H1 (cell line): Measurements from ENCODE around the gene PSPN. TPM values are rescaled to one million over a fixed set of nuclear protein-coding genes. Genes with fewer than 3 reads are reported as not detected.

ENCODE experiments used
- CTCF ChIA-PET: fragments of 300-600 bp; sonication (Branson Sonifier 250); formaldehyde crosslinking; loops from one replicate; lab custom pipeline; 2021; ENCODE audit not compliant: partially characterized antibody; lab: Charles Lee
- POLR2A ChIA-PET: fragments of 300-600 bp; sonication (Branson Sonifier 250); formaldehyde crosslinking; loops from one replicate; lab custom pipeline; 2021; ENCODE audit warnings: inconsistent platforms; ENCODE audit not compliant: partially characterized antibody; lab: Charles Lee
- DNase-seq, 2 experiments: peaks; one replicate each; pipeline versions ENCODE4 v3.0.0 to v3.0.0-alpha.2; 2010 to 2022; ENCODE audit warnings: low spot score in 2 of 2, low read depth in 1 of 2, mixed read lengths in 1 of 2
- FAIRE-seq: peaks from 2 replicates; lab custom pipeline; 2011; peaks lifted over from hg19 to GRCh38; lab: Jason Lieb, UNC
- H2AFZ ChIP-seq: 2 replicates; pipeline ENCODE4 v1.8.1; 2012; ENCODE audit warnings: low read length, inconsistent platforms
- H2AK5ac ChIP-seq: 2 replicates; pipeline ENCODE4 v1.6.1; 2013; ENCODE audit warnings: low read depth, low read length
- H2BK120ac ChIP-seq: replicated peaks from 2 replicates; pipeline ENCODE3; 2013; ENCODE audit warnings: low read depth, low read length, inconsistent platforms
- H2BK12ac ChIP-seq: 2 replicates; pipeline ENCODE4 v1.6.1; 2013; ENCODE audit warnings: low read depth, low read length
- H2BK15ac ChIP-seq: 2 replicates; pipeline ENCODE4 v1.6.1; 2013; ENCODE audit warnings: low read length
- H2BK20ac ChIP-seq: 2 replicates; pipeline ENCODE4 v1.6.1; 2013; ENCODE audit warnings: low read length
- H2BK5ac ChIP-seq: 2 replicates; pipeline ENCODE4 v1.6.1; 2013; ENCODE audit warnings: low read depth, low read length
- H3K14ac ChIP-seq: 2 replicates; pipeline ENCODE4 v1.6.1; 2013; ENCODE audit warnings: inconsistent platforms; ENCODE audit not compliant: insufficient read length
- H3K18ac ChIP-seq: 2 replicates; pipeline ENCODE4 v1.6.1; 2013; ENCODE audit warnings: low read length; ENCODE audit errors: extremely low read depth
- H3K23ac ChIP-seq: 2 replicates; pipeline ENCODE4 v1.6.1; 2013; ENCODE audit warnings: inconsistent platforms; ENCODE audit not compliant: insufficient read length
- H3K23me2 ChIP-seq: 2 replicates; pipeline ENCODE4 v1.6.1; 2013; ENCODE audit warnings: low read depth, low read length
- H3K27ac ChIP-seq: 2 replicates; pipeline ENCODE4 v1.6.1; 2011; ENCODE audit warnings: low read depth, low read length, inconsistent platforms
- H3K27me3 ChIP-seq, 4 experiments: replicated peaks in 1 of 4; 1 replicate in 1 of 4; 2 replicates in 3 of 4; pipeline versions ENCODE4 v1.6.1 to v1.8.1; 2011 to 2013; ENCODE audit warnings: low read length in 3 of 4, mild to moderate bottlenecking in 3 of 4, inconsistent platforms in 2 of 4, mixed read lengths in 2 of 4, moderate library complexity in 1 of 4; ENCODE audit not compliant: control insufficient read depth in 3 of 4, insufficient read depth in 3 of 4; ENCODE audit errors: extremely low read depth in 1 of 4
- H3K36me3 ChIP-seq, 4 experiments: 2 replicates each; pipeline versions ENCODE4 v1.6.1 to v1.8.1; 2011 to 2013; ENCODE audit warnings: mild to moderate bottlenecking in 4 of 4, low read length in 3 of 4, moderate library complexity in 2 of 4, control low read depth in 1 of 4, inconsistent platforms in 1 of 4; ENCODE audit not compliant: insufficient read depth in 4 of 4, control insufficient read depth in 2 of 4
- H3K4ac ChIP-seq: replicated peaks from 2 replicates; pipeline ENCODE3; 2013; ENCODE audit warnings: low read length, low read depth, mixed read lengths, inconsistent platforms; ENCODE audit not compliant: insufficient read length
- H3K4me1 ChIP-seq, 4 experiments: replicated peaks in 1 of 4; 1 replicate in 1 of 4; 2 replicates in 3 of 4; pipeline versions ENCODE4 v1.6.1 to v1.8.1; 2011 to 2013; ENCODE audit warnings: low read length in 3 of 4, inconsistent platforms in 2 of 4, mixed read lengths in 1 of 4; ENCODE audit not compliant: insufficient read depth in 4 of 4, control insufficient read depth in 3 of 4
- H3K4me2 ChIP-seq, 2 experiments: 2 replicates each; pipeline versions ENCODE4 v1.6.1 to v1.8.1; 2011 to 2013; ENCODE audit warnings: low read depth in 2 of 2, low read length in 2 of 2, control low read depth in 1 of 2, inconsistent platforms in 1 of 2, mild to moderate bottlenecking in 1 of 2; ENCODE audit not compliant: insufficient read depth in 1 of 2
- H3K4me3 ChIP-seq, 4 experiments: fragments of 200-600, 300-600 bp in 1 of 4; sonication (generic), shearing (Covaris generic), sonication (Bioruptor Twin) in 1 of 4; 2 replicates each; pipeline versions ENCODE4 v1.5.1 to v1.8.1; 2011 to 2016; ENCODE audit warnings: low read length in 4 of 4, low read depth in 3 of 4, control low read depth in 2 of 4, inconsistent platforms in 2 of 4, mild to moderate bottlenecking in 2 of 4, mixed read lengths in 1 of 4, moderate library complexity in 1 of 4; ENCODE audit not compliant: insufficient read depth in 2 of 4; ENCODE audit errors: extremely low read depth in 1 of 4
- H3K56ac ChIP-seq: replicated peaks from 2 replicates; pipeline ENCODE3; 2013; ENCODE audit warnings: low read depth, mild to moderate bottlenecking, mixed read lengths, low read length, inconsistent platforms; ENCODE audit not compliant: insufficient read length
- H3K79me1 ChIP-seq: 2 replicates; pipeline ENCODE4 v1.6.1; 2013; ENCODE audit warnings: low read depth, low read length, control low read depth
- H3K79me2 ChIP-seq, 2 experiments: 2 replicates each; pipeline versions ENCODE4 v1.6.1 to v1.8.1; 2012 to 2013; ENCODE audit warnings: low read length in 2 of 2, mild to moderate bottlenecking in 2 of 2, inconsistent platforms in 1 of 2; ENCODE audit not compliant: insufficient read depth in 2 of 2, control insufficient read depth in 1 of 2
- H3K9ac ChIP-seq, 4 experiments: replicated peaks in 1 of 4; 1 replicate in 1 of 4; 2 replicates in 3 of 4; pipeline versions ENCODE4 v1.6.1 to v1.8.1; 2011 to 2013; ENCODE audit warnings: low read depth in 3 of 4, low read length in 3 of 4, control low read depth in 2 of 4, mild to moderate bottlenecking in 2 of 4, moderate library complexity in 2 of 4, inconsistent platforms in 1 of 4; ENCODE audit errors: extremely low read depth in 1 of 4
- H3K9me3 ChIP-seq, 2 experiments: 2 replicates each; pipeline versions ENCODE4 v1.6.1 to v1.8.1; 2012 to 2013; ENCODE audit warnings: mild to moderate bottlenecking in 2 of 2, moderate library complexity in 2 of 2, control low read depth in 1 of 2, inconsistent platforms in 1 of 2, low read depth in 1 of 2, low read length in 1 of 2, mixed read lengths in 1 of 2; ENCODE audit not compliant: insufficient read depth in 2 of 2
- H4K20me1 ChIP-seq, 2 experiments: replicated peaks in 1 of 2; 2 replicates each; pipeline versions ENCODE3 to v1.8.1; 2011 to 2013; ENCODE audit warnings: inconsistent platforms in 2 of 2, low read length in 2 of 2, mild to moderate bottlenecking in 1 of 2; ENCODE audit not compliant: insufficient read depth in 2 of 2, control insufficient read depth in 1 of 2
- H4K5ac ChIP-seq: 2 replicates; pipeline ENCODE4 v1.6.1; 2013; ENCODE audit warnings: low read length, low read depth, mixed read lengths, inconsistent platforms; ENCODE audit not compliant: insufficient read length
- H4K8ac ChIP-seq: 2 replicates; pipeline ENCODE4 v1.8.0; 2013; ENCODE audit warnings: mild to moderate bottlenecking, moderate library complexity, low read length, inconsistent platforms; ENCODE audit not compliant: insufficient read depth; ENCODE audit errors: extremely low read depth
- H4K91ac ChIP-seq: replicated peaks from 2 replicates; pipeline ENCODE3; 2013; ENCODE audit warnings: low read length, mixed read lengths, inconsistent platforms; ENCODE audit not compliant: insufficient read length
- BCL11A ChIP-seq, 2 experiments: IDR thresholded peaks; one replicate each; pipeline ENCODE4 v1.6.1; 2011; ENCODE audit warnings: low read depth in 2 of 2, low read length in 2 of 2, mild to moderate bottlenecking in 2 of 2
- CBX5 ChIP-seq: fragments of 300-800, 300-1000 bp; sonication (generic); IDR thresholded peaks from 2 replicates; pipeline ENCODE4 v1.7.1; 2016; ENCODE audit warnings: antibody characterized with exemption, low read length, low read depth
- EZH2 ChIP-seq: fragments of 200-600 bp; sonication (generic); IDR thresholded peaks from 2 replicates; pipeline ENCODE4 v1.7.1; 2012; ENCODE audit warnings: low read depth, mild to moderate bottlenecking, moderate library complexity, low read length, inconsistent platforms; ENCODE audit not compliant: severe bottlenecking
- KDM1A ChIP-seq: fragments of 200-600, 300-600 bp; sonication (generic); IDR thresholded peaks from 2 replicates; pipeline ENCODE4 v1.7.1; 2016; ENCODE audit warnings: mild to moderate bottlenecking, low read length, borderline replicate concordance
- POU5F1 ChIP-seq: IDR thresholded peaks from 2 replicates; pipeline ENCODE4 v1.6.1; 2011; ENCODE audit warnings: low read depth, mild to moderate bottlenecking, low read length, moderate library complexity
- RAD21 ChIP-seq, 2 experiments: IDR thresholded peaks in 1 of 2; conservative IDR thresholded peaks in 1 of 2; 2 replicates each; pipeline ENCODE4 v1.6.1; 2011; ENCODE audit warnings: low read depth in 2 of 2, low read length in 2 of 2, improper control_type of control experiment in 1 of 2, inconsistent platforms in 1 of 2, mild to moderate bottlenecking in 1 of 2, moderate library complexity in 1 of 2
- SRF ChIP-seq: IDR thresholded peaks from 2 replicates; pipeline ENCODE4 v1.6.1; 2011; ENCODE audit warnings: mild to moderate bottlenecking, low read depth, low read length, moderate library complexity
- WGBS, 2 experiments: shearing (Covaris generic) in 1 of 2; methylation state at CpG; one replicate each; pipeline versions ENCODE4 v1.1.6 to v1.1.7; 2013 to 2015; ENCODE audit warnings: low lambda C conversion rate in 2 of 2, mixed read lengths in 2 of 2, inconsistent platforms in 1 of 2, low coverage in 1 of 2, missing lambda C conversion rate in 1 of 2; ENCODE audit not compliant: insufficient replicate concordance in 2 of 2, insufficient coverage in 1 of 2, insufficient read length in 1 of 2; ENCODE audit errors: extremely low coverage in 1 of 2, missing lambda C conversion rate in 1 of 2; 5-methylcytosine and 5-hydroxymethylcytosine counted together
- long read RNA-seq, 2 experiments: library from RNA in 1 of 2; library from capped mRNA in 1 of 2; stranded (forward); transcript quantifications; one replicate each; pipeline ENCODE4 v2.0.0, GENCODE V29; 2021; ENCODE audit warnings: inconsistent platforms in 1 of 2
- polyA minus RNA-seq, 3 experiments: library from RNA; depleted of rRNA, polyadenylated mRNA; stranded (reverse); fragments of >200 nt; gene quantifications; 1 replicate in 2 of 3; 2 replicates in 1 of 3; pipeline ENCODE4 v1.2.3, GENCODE V29; 2011
- polyA plus RNA-seq, 7 experiments: library from polyadenylated mRNA; depleted of rRNA in 3 of 7; stranded (reverse) in 5 of 7; unstranded in 2 of 7; fragments of >200 nt in 5 of 7; fragments of 200-250 nt in 2 of 7; gene quantifications; 1 replicate in 5 of 7; 2 replicates in 1 of 7; 4 replicates in 1 of 7; pipeline versions ENCODE4 v1.2.1 to v1.2.3, GENCODE V29; 2011 to 2013; ENCODE audit warnings: missing spikeins in 2 of 7, mixed read lengths in 2 of 7
- total RNA-seq: library from RNA; stranded (reverse); fragmentation: NEBNext Ultra II Directional; extraction: Animal tissue kit (Norgen Biotek cat#: 25700); gene quantifications from 2 replicates; pipeline ENCODE4 v1.2.1, GENCODE V29; 2021

PSPN gene, protein sequence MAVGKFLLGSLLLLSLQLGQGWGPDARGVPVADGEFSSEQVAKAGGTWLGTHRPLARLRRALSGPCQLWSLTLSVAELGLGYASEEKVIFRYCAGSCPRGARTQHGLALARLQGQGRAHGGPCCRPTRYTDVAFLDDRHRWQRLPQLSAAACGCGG
- total RNA-seq = 1.9 and 2.1 TPM in 2 replicates
- 1.0 and 1.4 TPM in 2 replicates for polyA plus RNA-seq (2011; rRNA removed)
- polyA plus RNA-seq (2011; cell fraction: cytosol; rRNA removed) = 0.67 TPM
- 1.1 TPM for polyA plus RNA-seq (2011; cell fraction: nucleus; rRNA removed)
- 1.0 to 1.3 TPM (median 1.1 TPM) in 4 replicates for polyA plus RNA-seq (2012, experiment 1 of 2)
- polyA plus RNA-seq (2012, experiment 2 of 2) = 1.2 TPM
- 0.83 TPM for polyA plus RNA-seq (2013, experiment 1 of 2)
- 0.81 TPM for polyA plus RNA-seq (2013, experiment 2 of 2)
- polyA minus RNA-seq (2011; rRNA and poly(A)+ RNA removed) = 0.51 and 0.54 TPM in 2 replicates
- 2.6 TPM for polyA minus RNA-seq (2011; cell fraction: cytosol; rRNA and poly(A)+ RNA removed)
- 0.60 TPM for polyA minus RNA-seq (2011; cell fraction: nucleus; rRNA and poly(A)+ RNA removed)
- long read RNA-seq, experiment 1, partial matches to known transcripts = 0 of 4 reads
- long read RNA-seq, experiment 1, other reads (novel, unspliced or antisense) = 0 of 4 reads
- long read RNA-seq, experiment 2 = 0 reads

DNA sequence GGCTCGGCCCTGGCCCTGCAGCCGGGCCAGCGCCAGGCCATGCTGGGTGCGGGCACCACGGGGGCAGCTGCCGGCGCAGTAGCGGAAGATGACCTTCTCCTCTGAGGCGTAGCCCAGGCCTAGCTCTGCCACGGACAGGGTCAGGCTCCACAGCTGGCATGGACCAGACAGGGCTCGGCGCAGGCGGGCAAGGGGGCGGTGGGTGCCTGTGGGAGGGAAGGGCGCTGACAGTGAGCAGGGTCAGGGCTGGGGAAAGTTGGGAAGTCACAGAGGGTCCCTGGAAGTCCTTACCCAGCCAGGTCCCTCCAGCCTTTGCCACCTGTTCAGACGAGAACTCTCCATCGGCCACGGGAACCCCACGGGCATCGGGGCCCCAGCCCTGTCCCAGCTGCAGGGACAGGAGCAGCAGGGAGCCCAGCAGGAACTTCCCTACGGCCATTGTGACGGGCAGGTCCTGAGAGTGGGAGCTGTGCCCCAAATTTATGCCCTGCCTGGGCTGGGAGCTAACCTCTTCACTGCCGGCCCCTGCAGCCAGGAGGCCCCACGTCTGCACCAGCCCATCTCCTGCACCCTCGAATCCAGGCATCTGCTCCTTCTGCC is at the start of gene PSPN:
PSPN (minus strand) TSS at position 523 of the 600 bp plus-strand sequence; CDS start at position 439, 84 bp downstream.
- Histone ChIP-seq H3K27ac (no peak within 1 kb of the TSS; the same call in 1 of the 2 replicates), H2BK15ac (no peak within 1 kb of the TSS), H2BK120ac (no peak within 1 kb of the TSS), H3K9me3 (peaks cover 5% of the 10 kb centered on the region in 2 experiments; a peak in 2 of 4 replicates), H3K36me3 (peaks cover 9 to 20% (median 13%) of the 10 kb centered on the region in 4 experiments; a peak in 6 of 8 replicates), H3K14ac (no peak within 1 kb of the TSS), H4K91ac (no peak within 1 kb of the TSS), H3K27me3 (no peaks in the 10 kb centered on the region), H3K4me3 (no peak within 1 kb of the TSS), H4K8ac (no peak within 1 kb of the TSS; the same call in 1 of the 2 replicates), H4K20me1 (peaks cover 0 to 6% of the 10 kb centered on the region in 2 experiments), H3K23me2 (peaks cover 4% of the 10 kb centered on the region; the same call in 1 of the 2 replicates), H4K5ac (no peak within 1 kb of the TSS), H2BK20ac (no peak within 1 kb of the TSS), H2BK12ac (no peak within 1 kb of the TSS), H2BK5ac (no peak within 1 kb of the TSS; the same call in 1 of the 2 replicates), H3K23ac (no peak within 1 kb of the TSS), H3K18ac (no peak within 1 kb of the TSS; the same call in 1 of the 2 replicates), H3K4me2 (peak within 1 kb of the TSS in 1 of 2 experiments; percentile 12; a peak in 1 of 4 replicates), H3K9ac (no peak within 1 kb of the TSS), H3K79me2 (no peaks in the 10 kb centered on the region), H2AK5ac (no peak within 1 kb of the TSS), H3K4me1 (peaks cover 0 to 11% (median 7%) of the 10 kb centered on the region in 4 experiments; a peak in 5 of 7 replicates), H3K4ac (no peak within 1 kb of the TSS), H3K56ac (no peak within 1 kb of the TSS), H3K79me1 (no peaks in the 10 kb centered on the region), H2AFZ (no peak within 1 kb of the TSS)
- WGBS, 2 experiments = 83% methylated on average over 16 of the region's 25 CpGs; no CpG with 5 or more reads in 1 of the 2 experiments
- CTCF ChIA-PET = interaction anchor here (1.2 kb wide), 1 partner anchor 37 kb away, joined by 3 read pairs; no protein-coding TSS in a partner anchor
- DNase-seq (peak in 1 of 2 experiments; percentile 47), FAIRE-seq (no peak)
- POLR2A ChIA-PET = interaction anchor here (1.3 to 9.9 kb wide), 2 partner anchors 12 to 15 kb away, joined by 5 to 81 read pairs; partner anchors contain the start of gene GTF2F1
- no peak for TF ChIP-seq KDM1A
- TF ChIP-seq EZH2 = no peak
- no peak for TF ChIP-seq BCL11A (IDR thresholded peaks at IDR 0.05; ENCODE audit: low read depth in 2 of 2, low read length in 2 of 2)
- no peak for TF ChIP-seq RAD21 (IDR thresholded peaks at IDR 0.05 in 1 of 2, conservative IDR thresholded peaks at IDR 0.05 in 1 of 2; ENCODE audit: low read depth in 2 of 2, low read length in 2 of 2)
- TF ChIP-seq CBX5 = no peak
- TF ChIP-seq POU5F1 = no peak
- no peak for TF ChIP-seq SRF
